ENCODE data around the gene NEUROG1. TPM values are rescaled to one million over a fixed set of nuclear protein-coding genes. Genes with fewer than 3 reads are reported as not detected.

Gene NEUROG1
- total and polyA plus RNA-seq, 2 of the 13 experiments (the other 11 are each of a cell fraction or from before 2014, with no cell fraction given), result not detected

DNA sequence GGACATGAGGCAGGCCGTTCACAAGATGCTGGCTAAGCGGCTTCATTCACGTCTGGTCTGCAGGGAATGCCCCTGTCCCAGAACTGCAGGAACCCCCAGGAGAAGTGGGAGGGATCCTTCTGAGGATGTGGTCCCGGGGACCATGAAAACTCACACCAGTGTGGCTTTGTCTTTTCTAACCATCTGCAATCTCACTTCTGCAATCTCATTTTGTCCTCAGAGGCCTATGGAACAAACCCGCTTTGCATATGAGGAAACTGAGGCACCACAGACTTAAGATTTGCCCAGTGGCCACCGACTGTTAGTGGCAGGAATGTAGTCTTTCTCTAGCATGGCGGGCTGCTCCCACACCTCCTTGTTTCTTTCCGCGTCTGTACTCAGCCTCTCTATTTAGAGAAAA lies 36.1 kb upstream of the NEUROG1 start:
- Histone ChIP-seq H3K36me3 (replicated peaks in 1 of 2; ENCODE audit: control insufficient read depth in 1 of 2, insufficient read depth in 2 of 2, low read length in 2 of 2) (no peaks in the 10 kb centered on the region), H4K20me1 (ENCODE audit: insufficient read depth, low read length) (no peaks in the 10 kb centered on the region), H3K9ac (ENCODE audit: insufficient read depth, low read depth, low read length) (no peak overlapping the region), H3K4me1 (ENCODE audit: insufficient read depth, low read length) (no peaks in the 10 kb centered on the region), H3K4me2 (ENCODE audit: low read depth, low read length) (no peak overlapping the region), H3K27ac (ENCODE audit: extremely low read length, insufficient read depth, low read length) (no peak overlapping the region), H3K9me3 (ENCODE audit: low read length) (no peaks in the 10 kb centered on the region), H3K4me3 (replicated peaks in 1 of 3; ENCODE audit: insufficient read depth in 1 of 3, low read depth in 2 of 3, low read length in 3 of 3) (no peak overlapping the region), H3K79me2 (ENCODE audit: insufficient read depth, low read length) (no peaks in the 10 kb centered on the region), H2AFZ (ENCODE audit: low read length) (no peak overlapping the region), H3K27me3 (ENCODE audit: control insufficient read depth in 1 of 2, insufficient read depth in 2 of 2, low read length in 2 of 2) (peaks cover 0 to 14% of the 10 kb centered on the region in 2 experiments; a peak in 4 of 5 replicates)
- BruUV-seq (replicated peaks), result no TSS peak
- FAIRE-seq, result no peak
- TF ChIP-seq, protein P1, sequence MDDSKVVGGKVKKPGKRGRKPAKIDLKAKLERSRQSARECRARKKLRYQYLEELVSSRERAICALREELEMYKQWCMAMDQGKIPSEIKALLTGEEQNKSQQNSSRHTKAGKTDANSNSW (CRISPR knock-in tag; IDR thresholded peaks at IDR 0.05; ENCODE audit: borderline replicate concordance), result no peak
- TF ChIP-seq, protein P2, sequence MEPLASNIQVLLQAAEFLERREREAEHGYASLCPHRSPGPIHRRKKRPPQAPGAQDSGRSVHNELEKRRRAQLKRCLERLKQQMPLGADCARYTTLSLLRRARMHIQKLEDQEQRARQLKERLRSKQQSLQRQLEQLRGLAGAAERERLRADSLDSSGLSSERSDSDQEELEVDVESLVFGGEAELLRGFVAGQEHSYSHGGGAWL (CRISPR knock-in tag; IDR thresholded peaks at IDR 0.05), result no peak
- TF ChIP-seq GATA4 (IDR thresholded peaks at IDR 0.05; ENCODE audit: borderline replicate concordance, low read depth) (no peak), ZNF543 (CRISPR knock-in tag; IDR thresholded peaks at IDR 0.05) (no peak), KLF15 (CRISPR knock-in tag; IDR thresholded peaks at IDR 0.05; ENCODE audit: borderline replicate concordance) (no peak), ZNF143 (CRISPR knock-in tag; IDR thresholded peaks at IDR 0.05) (no peak), ZNF672 (CRISPR knock-in tag; IDR thresholded peaks at IDR 0.05) (no peak), NR2F6 (IDR thresholded peaks at IDR 0.05) (no peak), NR2F6 (CRISPR knock-in tag; IDR thresholded peaks at IDR 0.05) (no peak)
- TF ChIP-seq, protein P3, sequence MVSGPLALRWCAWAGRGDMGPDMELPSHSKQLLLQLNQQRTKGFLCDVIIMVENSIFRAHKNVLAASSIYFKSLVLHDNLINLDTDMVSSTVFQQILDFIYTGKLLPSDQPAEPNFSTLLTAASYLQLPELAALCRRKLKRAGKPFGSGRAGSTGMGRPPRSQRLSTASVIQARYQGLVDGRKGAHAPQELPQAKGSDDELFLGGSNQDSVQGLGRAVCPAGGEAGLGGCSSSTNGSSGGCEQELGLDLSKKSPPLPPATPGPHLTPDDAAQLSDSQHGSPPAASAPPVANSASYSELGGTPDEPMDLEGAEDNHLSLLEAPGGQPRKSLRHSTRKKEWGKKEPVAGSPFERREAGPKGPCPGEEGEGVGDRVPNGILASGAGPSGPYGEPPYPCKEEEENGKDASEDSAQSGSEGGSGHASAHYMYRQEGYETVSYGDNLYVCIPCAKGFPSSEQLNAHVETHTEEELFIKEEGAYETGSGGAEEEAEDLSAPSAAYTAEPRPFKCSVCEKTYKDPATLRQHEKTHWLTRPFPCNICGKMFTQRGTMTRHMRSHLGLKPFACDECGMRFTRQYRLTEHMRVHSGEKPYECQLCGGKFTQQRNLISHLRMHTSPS (CRISPR knock-in tag; IDR thresholded peaks at IDR 0.05; ENCODE audit: low read depth), result no peak
- TF ChIP-seq, protein P4, sequence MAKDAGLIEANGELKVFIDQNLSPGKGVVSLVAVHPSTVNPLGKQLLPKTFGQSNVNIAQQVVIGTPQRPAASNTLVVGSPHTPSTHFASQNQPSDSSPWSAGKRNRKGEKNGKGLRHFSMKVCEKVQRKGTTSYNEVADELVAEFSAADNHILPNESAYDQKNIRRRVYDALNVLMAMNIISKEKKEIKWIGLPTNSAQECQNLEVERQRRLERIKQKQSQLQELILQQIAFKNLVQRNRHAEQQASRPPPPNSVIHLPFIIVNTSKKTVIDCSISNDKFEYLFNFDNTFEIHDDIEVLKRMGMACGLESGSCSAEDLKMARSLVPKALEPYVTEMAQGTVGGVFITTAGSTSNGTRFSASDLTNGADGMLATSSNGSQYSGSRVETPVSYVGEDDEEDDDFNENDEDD (CRISPR knock-in tag; IDR thresholded peaks at IDR 0.05; ENCODE audit: borderline replicate concordance), result no peak
- intact Hi-C loops (cut with micrococcal nuclease; ENCODE audit: unreplicated experiment) (no loop called here), in situ Hi-C loops (cut with HindIII; ENCODE audit: extremely low pct_ligation_motif_present, low pct_unique_long_range_greater_than_20kb) (loop anchor here (25.0 kb wide), 1 partner anchor 540 kb away; no protein-coding TSS in a partner anchor)
- WGBS (ENCODE audit: low lambda C conversion rate), result 51% methylated on average over 6 of the region's 9 CpGs
- DNase-seq (ENCODE audit: low spot score), result no peak
- ATAC-seq, result no peak
- POLR2A ChIA-PET, result no interaction called here
- CTCF ChIA-PET (ENCODE audit: low intra/inter-chr PET ratio, low total read pairs), result no interaction called here
